Measurements from ENCODE around the gene RGL4. TPM values are rescaled to one million over a fixed set of nuclear protein-coding genes. Genes with fewer than 3 reads are reported as not detected.
"Not testable (repeated sequence)": the region's sequence is repeated elsewhere in the genome, so short reads cannot be mapped to it uniquely, and the experiment has no call there.

Gene RGL4
- total RNA-seq, 1 donor from 2014 or later: not detected

DNA sequence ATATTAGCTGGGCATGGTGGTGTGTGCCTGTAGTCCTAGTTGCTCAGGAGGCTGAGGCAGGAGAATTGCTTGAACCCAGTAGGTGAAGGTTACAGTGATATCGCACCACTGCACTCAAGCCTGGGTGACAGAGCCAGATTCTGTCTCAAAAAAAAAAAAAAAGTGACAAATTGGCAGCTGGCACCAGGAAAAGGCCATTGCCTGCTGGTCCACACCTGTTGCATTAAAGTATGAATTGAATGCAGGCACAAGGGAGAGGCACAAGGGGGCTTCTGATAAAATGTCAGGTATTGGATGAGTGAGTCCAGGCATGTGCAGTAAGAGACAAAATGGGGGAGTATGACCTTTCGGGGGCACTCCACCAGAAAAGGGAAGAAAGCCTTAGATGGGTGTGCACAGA, 31.9 kb downstream of the RGL4 start:
- DNase-seq (ENCODE audit: low read depth): no peak
- no peak overlapping the region for H3K4me3 ChIP-seq (ENCODE audit: low read depth, low read length)
- TF ChIP-seq CTCF (conservative IDR thresholded peaks at IDR 0.05; ENCODE audit: low read depth, low read length): no peak

DNA sequence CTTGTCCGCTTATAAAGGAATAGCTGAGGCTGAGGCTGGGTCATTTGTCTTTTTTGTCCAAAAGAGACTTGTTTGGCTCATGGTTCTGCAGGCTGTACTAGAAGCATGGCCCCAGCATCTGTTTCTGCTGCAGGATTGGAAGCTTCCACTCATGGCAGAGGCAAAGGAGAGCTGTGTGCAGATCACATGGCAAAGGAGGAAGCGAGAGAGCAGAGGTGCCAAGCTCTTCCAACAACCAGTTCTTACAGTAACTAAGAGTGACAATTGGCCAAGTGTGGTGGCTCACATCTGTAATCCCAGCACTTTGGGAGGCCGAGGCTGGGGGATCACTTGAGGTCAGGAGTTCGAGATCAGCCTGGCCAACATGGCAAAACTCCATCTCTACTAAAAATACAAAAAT, 37.3 kb downstream of the RGL4 start:
- not testable (repeated sequence) for H3K4me3 ChIP-seq (ENCODE audit: low read depth, low read length); DNase-seq (ENCODE audit: low read depth)

DNA sequence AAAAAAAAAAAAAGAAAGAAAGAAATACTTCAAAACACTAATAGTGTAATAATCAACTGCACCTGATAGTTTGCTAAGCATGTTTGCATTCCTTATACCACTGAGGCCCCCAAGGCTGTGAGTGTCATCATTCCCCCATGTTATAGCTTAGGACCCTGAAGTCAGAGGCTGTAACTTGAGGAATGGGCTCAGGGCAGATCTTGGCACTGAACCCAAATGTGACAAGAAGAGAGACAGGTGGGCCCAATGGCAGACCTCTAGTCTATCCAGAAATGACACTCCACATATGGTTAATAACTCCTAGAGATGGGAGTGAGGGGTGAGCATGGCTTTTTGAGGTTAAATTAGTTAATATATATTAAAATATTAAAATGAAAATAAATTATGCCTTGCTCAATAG, 46.9 kb downstream of the RGL4 start:
- no peak for TF ChIP-seq CTCF (conservative IDR thresholded peaks at IDR 0.05; ENCODE audit: low read depth, low read length)
- no peak for DNase-seq (ENCODE audit: low read depth)
- H3K4me3 ChIP-seq (ENCODE audit: low read depth, low read length): no peak overlapping the region

- no peak overlapping the region for H3K4me3 ChIP-seq (ENCODE audit: low read depth, low read length)
- no peak for DNase-seq (ENCODE audit: low read depth)
- TF ChIP-seq CTCF (conservative IDR thresholded peaks at IDR 0.05; ENCODE audit: low read depth, low read length): no peak
These were observed 51.9 kb downstream of the RGL4 start for GRCh38 chr22:23742505-23743264.

- TF ChIP-seq CTCF (conservative IDR thresholded peaks at IDR 0.05; ENCODE audit: low read depth, low read length): no peak
- H3K4me3 ChIP-seq (ENCODE audit: low read depth, low read length): no peak overlapping the region
- no peak for DNase-seq (ENCODE audit: low read depth)
These were observed 52.5 kb downstream of the RGL4 start for GRCh38 chr22:23743303-23743705.

DNA sequence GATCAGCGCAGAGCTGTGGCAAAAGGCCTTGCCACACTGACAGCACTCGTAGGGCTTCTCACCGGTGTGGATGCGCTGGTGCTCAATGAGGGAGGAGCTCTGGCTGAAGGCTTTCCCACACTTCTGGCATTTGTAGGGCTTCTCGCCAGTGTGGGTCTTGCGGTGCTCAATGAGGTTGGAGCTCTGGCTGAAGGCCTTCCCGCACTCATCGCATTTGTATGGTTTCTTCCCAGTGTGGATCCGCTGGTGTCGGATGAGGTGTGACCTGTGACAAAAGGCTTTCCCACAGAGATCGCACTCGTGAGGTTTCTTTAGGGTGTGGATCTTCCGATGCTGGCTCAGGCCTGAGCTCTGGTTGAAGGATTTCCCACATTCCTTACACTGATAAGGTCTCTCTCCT, 53.2 kb downstream of the RGL4 start:
- H3K4me3 ChIP-seq (ENCODE audit: low read depth, low read length): no peak overlapping the region
- no peak for DNase-seq (ENCODE audit: low read depth)
- TF ChIP-seq CTCF (conservative IDR thresholded peaks at IDR 0.05; ENCODE audit: low read depth, low read length): no peak

- no peak overlapping the region for H3K4me3 ChIP-seq (ENCODE audit: low read depth, low read length)
These were observed 53.7 kb downstream of the RGL4 start for GRCh38 chr22:23744485-23744884.

More at GRCh38 chr22:23744485-23744884, 53.7 kb downstream of the RGL4 start:
- TF ChIP-seq CTCF (conservative IDR thresholded peaks at IDR 0.05; ENCODE audit: low read depth, low read length): no peak
- DNase-seq (ENCODE audit: low read depth): no peak
